Fibroblast of skin of right biceps (primary cell): ENCODE measurements around the gene CENPU.
"Not testable (repeated sequence)": the region's sequence is repeated elsewhere in the genome, so short reads cannot be mapped to it uniquely, and the experiment has no call there.

Experiments
- DNase-seq: peaks from one replicate; pipeline ENCODE4 v3.0.0-alpha.2; 2013

Gene CENPU

GRCh38 chr4:184733654-184734524, at the start of gene CENPU:
Gene CENPU, minus strand, starts transcription at chr4:184734096. Its CDS starts 34 bp downstream, at chr4:184734062.
- peak; percentile 99 for DNase-seq

GRCh38 chr4:184782731-184783373, 49.0 kb upstream of the CENPU start:
- DNase-seq = no peak

- DNase-seq = not testable (repeated sequence)
Measured at GRCh38 chr4:184779160-184779559, 45.3 kb upstream of the CENPU start.

GRCh38 chr4:184778325-184778724, 44.4 kb upstream of the CENPU start:
- DNase-seq = no peak

GRCh38 chr4:184776821-184777220, 42.9 kb upstream of the CENPU start:
- no peak for DNase-seq

GRCh38 chr4:184775854-184776555, 42.1 kb upstream of the CENPU start:
- no peak for DNase-seq

GRCh38 chr4:184774152-184774551, 40.3 kb upstream of the CENPU start:
- no peak for DNase-seq

- no peak for DNase-seq
Measured at GRCh38 chr4:184771416-184771815, 37.5 kb upstream of the CENPU start.

GRCh38 chr4:184769141-184769765, 35.4 kb upstream of the CENPU start:
- DNase-seq = no peak

- no peak for DNase-seq
Measured at GRCh38 chr4:184768296-184768695, 34.4 kb upstream of the CENPU start.

GRCh38 chr4:184766446-184766845, 32.5 kb upstream of the CENPU start:
- DNase-seq = no peak

GRCh38 chr4:184765473-184766340, 31.8 kb upstream of the CENPU start:
- no peak for DNase-seq

- DNase-seq = no peak
Measured at GRCh38 chr4:184764601-184765000, 30.7 kb upstream of the CENPU start.

- DNase-seq = peak; percentile 49
Measured at GRCh38 chr4:184763150-184763780, 29.4 kb upstream of the CENPU start.

GRCh38 chr4:184762100-184762499, 28.2 kb upstream of the CENPU start:
- no peak for DNase-seq

GRCh38 chr4:184760681-184761080, 26.8 kb upstream of the CENPU start:
- no peak for DNase-seq

GRCh38 chr4:184757810-184758209, 23.9 kb upstream of the CENPU start:
- DNase-seq = peak; percentile 41

- DNase-seq = no peak
Measured at GRCh38 chr4:184756399-184756798, 22.5 kb upstream of the CENPU start.

GRCh38 chr4:184755278-184755677, 21.4 kb upstream of the CENPU start:
- DNase-seq = peak; percentile 42

GRCh38 chr4:184752496-184753275, 18.8 kb upstream of the CENPU start:
- DNase-seq = no peak

- no peak for DNase-seq
Measured at GRCh38 chr4:184751585-184751956, 17.7 kb upstream of the CENPU start.
